Measurements from ENCODE around the gene RALGPS2. TPM values are rescaled to one million over a fixed set of nuclear protein-coding genes. Genes with fewer than 3 reads are reported as not detected.

Gene RALGPS2
- total RNA-seq, 1 experiment from 2014 or later: 38.0 TPM

DNA sequence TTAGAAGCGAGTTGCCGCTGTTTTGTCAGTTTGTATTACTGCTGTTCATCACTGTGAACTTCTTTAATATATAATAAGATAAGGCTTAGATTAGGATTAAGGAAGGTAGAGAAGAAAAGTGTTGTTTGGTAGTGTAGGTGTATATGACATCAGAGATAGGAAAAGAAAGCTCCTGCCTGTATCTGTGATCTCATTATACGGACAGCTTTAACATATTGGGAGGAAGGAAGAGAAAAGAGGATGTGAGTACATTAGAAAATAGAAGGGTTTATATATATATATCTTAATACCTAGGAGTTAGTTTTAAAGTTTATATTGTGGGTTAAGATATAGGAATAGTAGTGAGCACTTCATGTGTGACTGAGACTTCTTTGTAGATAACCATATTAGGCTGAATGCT lies 71.0 kb downstream of the RALGPS2 start:
- peaks cover 11% of the 10 kb centered on the region; the same call in 1 of the 2 replicates for H3K36me3 Mint-ChIP-seq
- no peak overlapping the region for H3K27ac Mint-ChIP-seq
- TF ChIP-seq USF2 (CRISPR knock-in tag; IDR thresholded peaks at IDR 0.05) (no peak), ZNF281 (CRISPR knock-in tag; IDR thresholded peaks at IDR 0.05) (no peak), TEAD1 (CRISPR knock-in tag; IDR thresholded peaks at IDR 0.05) (no peak), ZNF232 (CRISPR knock-in tag; IDR thresholded peaks at IDR 0.05) (no peak), CBFB (CRISPR knock-in tag; IDR thresholded peaks at IDR 0.05; ENCODE audit: low read depth) (no peak), JAZF1 (CRISPR knock-in tag; IDR thresholded peaks at IDR 0.05) (no peak), ZNF138 (CRISPR knock-in tag; conservative IDR thresholded peaks at IDR 0.05) (no peak), GRHL2 (CRISPR knock-in tag; IDR thresholded peaks at IDR 0.05; ENCODE audit: insufficient replicate concordance, severe bottlenecking) (no peak), ZNF317 (CRISPR knock-in tag; IDR thresholded peaks at IDR 0.05; ENCODE audit: borderline replicate concordance, low read depth) (no peak), ZSCAN18 (CRISPR knock-in tag; IDR thresholded peaks at IDR 0.05) (no peak), CTCF (IDR thresholded peaks at IDR 0.05) (no peak)
- TF ChIP-seq, protein P1, sequence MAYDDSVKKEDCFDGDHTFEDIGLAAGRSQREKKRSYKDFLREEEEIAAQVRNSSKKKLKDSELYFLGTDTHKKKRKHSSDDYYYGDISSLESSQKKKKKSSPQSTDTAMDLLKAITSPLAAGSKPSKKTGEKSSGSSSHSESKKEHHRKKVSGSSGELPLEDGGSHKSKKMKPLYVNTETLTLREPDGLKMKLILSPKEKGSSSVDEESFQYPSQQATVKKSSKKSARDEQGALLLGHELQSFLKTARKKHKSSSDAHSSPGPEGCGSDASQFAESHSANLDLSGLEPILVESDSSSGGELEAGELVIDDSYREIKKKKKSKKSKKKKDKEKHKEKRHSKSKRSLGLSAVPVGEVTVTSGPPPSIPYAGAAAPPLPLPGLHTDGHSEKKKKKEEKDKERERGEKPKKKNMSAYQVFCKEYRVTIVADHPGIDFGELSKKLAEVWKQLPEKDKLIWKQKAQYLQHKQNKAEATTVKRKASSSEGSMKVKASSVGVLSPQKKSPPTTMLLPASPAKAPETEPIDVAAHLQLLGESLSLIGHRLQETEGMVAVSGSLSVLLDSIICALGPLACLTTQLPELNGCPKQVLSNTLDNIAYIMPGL (CRISPR knock-in tag; IDR thresholded peaks at IDR 0.05): no peak
- TF ChIP-seq, protein P2, sequence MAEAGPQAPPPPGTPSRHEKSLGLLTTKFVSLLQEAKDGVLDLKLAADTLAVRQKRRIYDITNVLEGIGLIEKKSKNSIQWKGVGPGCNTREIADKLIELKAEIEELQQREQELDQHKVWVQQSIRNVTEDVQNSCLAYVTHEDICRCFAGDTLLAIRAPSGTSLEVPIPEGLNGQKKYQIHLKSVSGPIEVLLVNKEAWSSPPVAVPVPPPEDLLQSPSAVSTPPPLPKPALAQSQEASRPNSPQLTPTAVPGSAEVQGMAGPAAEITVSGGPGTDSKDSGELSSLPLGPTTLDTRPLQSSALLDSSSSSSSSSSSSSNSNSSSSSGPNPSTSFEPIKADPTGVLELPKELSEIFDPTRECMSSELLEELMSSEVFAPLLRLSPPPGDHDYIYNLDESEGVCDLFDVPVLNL (CRISPR knock-in tag; IDR thresholded peaks at IDR 0.05; ENCODE audit: borderline replicate concordance, low read depth): no peak
- ChIA-PET CTCF (no interaction called here), POLR2A (no interaction called here)
- H3K4me3 Mint-ChIP-seq: no peak overlapping the region
- DNase-seq (ENCODE audit: low spot score) (no peak), ATAC-seq (no peak)
- H3K27me3 Mint-ChIP-seq (ENCODE audit: low read depth): no peaks in the 10 kb centered on the region
- 0 out of 2 replicates have a peak, but pooled peaks cover 3% of the 10 kb centered on the region for H3K9me3 Mint-ChIP-seq
- no peaks in the 10 kb centered on the region for H3K4me1 Mint-ChIP-seq

GRCh38 chr1:178797590-178797989 lies 72.5 kb downstream of the RALGPS2 start:
- Mint-ChIP-seq H3K36me3 (peaks cover 11% of the 10 kb centered on the region; the same call in 1 of the 2 replicates), H3K27me3 (ENCODE audit: low read depth) (no peaks in the 10 kb centered on the region), H3K9me3 (0 out of 2 replicates have a peak, but pooled peaks cover 3% of the 10 kb centered on the region), H3K27ac (no peak overlapping the region), H3K4me3 (no peak overlapping the region), H3K4me1 (no peaks in the 10 kb centered on the region)
- no peak for ATAC-seq
- CTCF ChIA-PET: no interaction called here
- TF ChIP-seq, protein P3, sequence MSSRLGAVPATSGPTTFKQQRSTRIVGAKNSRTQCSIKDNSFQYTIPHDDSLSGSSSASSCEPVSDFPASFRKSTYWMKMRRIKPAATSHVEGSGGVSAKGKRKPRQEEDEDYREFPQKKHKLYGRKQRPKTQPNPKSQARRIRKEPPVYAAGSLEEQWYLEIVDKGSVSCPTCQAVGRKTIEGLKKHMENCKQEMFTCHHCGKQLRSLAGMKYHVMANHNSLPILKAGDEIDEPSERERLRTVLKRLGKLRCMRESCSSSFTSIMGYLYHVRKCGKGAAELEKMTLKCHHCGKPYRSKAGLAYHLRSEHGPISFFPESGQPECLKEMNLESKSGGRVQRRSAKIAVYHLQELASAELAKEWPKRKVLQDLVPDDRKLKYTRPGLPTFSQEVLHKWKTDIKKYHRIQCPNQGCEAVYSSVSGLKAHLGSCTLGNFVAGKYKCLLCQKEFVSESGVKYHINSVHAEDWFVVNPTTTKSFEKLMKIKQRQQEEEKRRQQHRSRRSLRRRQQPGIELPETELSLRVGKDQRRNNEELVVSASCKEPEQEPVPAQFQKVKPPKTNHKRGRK (CRISPR knock-in tag; IDR thresholded peaks at IDR 0.05; ENCODE audit: borderline replicate concordance): no peak
- DNase-seq (ENCODE audit: low spot score): no peak
- POLR2A ChIA-PET: interaction anchor here (0.6 kb wide), 1 partner anchor 359 kb away, joined by 3 read pairs; no protein-coding TSS in a partner anchor

Data from WTC11 (cell line).